CD4-positive, alpha-beta T cell (primary cell): ENCODE measurements around the gene PPIF. TPM values are rescaled to one million over a fixed set of nuclear protein-coding genes. Genes with fewer than 3 reads are reported as not detected.

Experiments used
- ATAC-seq: fragments of 200-7000 bp; cut with Tn5 transposase; one replicate; pipeline ENCODE4 v1.10.0; 2022; ENCODE audit warnings: mild to moderate bottlenecking; ENCODE audit not compliant: poor library complexity
- CTCF ChIA-PET: fragments of 350-600 bp; sonication (Branson Sonifier 250); formaldehyde crosslinking; loops from one replicate; lab custom pipeline; 2021; ENCODE audit warnings: antibody characterized with exemption, inconsistent platforms; lab: Charles Lee
- POLR2A ChIA-PET: fragments of 350-600 bp; sonication (Branson Sonifier 250); formaldehyde crosslinking; loops from one replicate; lab custom pipeline; 2021; ENCODE audit warnings: antibody characterized with exemption, inconsistent platforms; lab: Charles Lee
- DNase-seq, 14 experiments: peaks; one replicate each; pipeline ENCODE4 v3.0.0-alpha.2; 2013 to 2020; ENCODE audit warnings: mixed read lengths in 2 of 14
- H3K27ac ChIP-seq, 2 donors: one replicate each; pipeline versions ENCODE4 v1.5.1 to v1.7.0; 2013; ENCODE audit warnings: low read length in 2 of 2, low read depth in 1 of 2, mild to moderate bottlenecking in 1 of 2
- H3K27me3 ChIP-seq, 2 experiments: 1 replicate in 1 of 2; 2 replicates in 1 of 2; pipeline versions ENCODE4 v1.6.1 to v1.7.0; 2013; ENCODE audit warnings: low read length in 2 of 2, control low read depth in 1 of 2, mild to moderate bottlenecking in 1 of 2, moderate library complexity in 1 of 2; ENCODE audit not compliant: insufficient read depth in 2 of 2, control insufficient read depth in 1 of 2
- H3K36me3 ChIP-seq: one replicate; pipeline ENCODE4 v1.6.1; 2013; ENCODE audit warnings: low read length, control low read depth; ENCODE audit not compliant: insufficient read depth
- H3K4me1 ChIP-seq: one replicate; pipeline ENCODE4 v1.6.1; 2013; ENCODE audit warnings: low read length, control low read depth; ENCODE audit not compliant: insufficient read depth
- H3K4me3 ChIP-seq: one replicate; pipeline ENCODE4 v1.5.1; 2013; ENCODE audit warnings: mild to moderate bottlenecking, low read length, moderate library complexity
- H3K9me3 ChIP-seq, 2 experiments: 1 replicate in 1 of 2; 2 replicates in 1 of 2; pipeline versions ENCODE4 v1.6.1 to v1.7.0; 2013; ENCODE audit warnings: low read length in 2 of 2, mild to moderate bottlenecking in 2 of 2, control low read depth in 1 of 2, moderate library complexity in 1 of 2; ENCODE audit not compliant: control insufficient read depth in 1 of 2, insufficient read depth in 1 of 2
- H3K27ac Mint-ChIP-seq: one replicate; pipeline ENCODE4 v1.8.0; 2020; ENCODE audit warnings: mixed read lengths
- H3K27me3 Mint-ChIP-seq: one replicate; pipeline ENCODE4 v1.8.0; 2021; ENCODE audit warnings: mixed read lengths
- H3K36me3 Mint-ChIP-seq: one replicate; pipeline ENCODE4 v1.8.0; 2021; ENCODE audit warnings: low read depth, mixed read lengths
- H3K4me1 Mint-ChIP-seq: one replicate; pipeline ENCODE4 v1.8.0; 2021; ENCODE audit warnings: low read depth, mixed read lengths
- H3K4me3 Mint-ChIP-seq: one replicate; pipeline ENCODE4 v1.8.0; 2020; ENCODE audit warnings: mild to moderate bottlenecking, mixed read lengths
- H3K9me3 Mint-ChIP-seq: one replicate; pipeline ENCODE4 v1.8.0; 2020; ENCODE audit warnings: mixed read lengths
- intact Hi-C, 2 experiments: fragments of 100-400 bp; cut with DNase I in 1 of 2; cut with micrococcal nuclease in 1 of 2; formaldehyde crosslinking; loops; one replicate each; pipeline versions ENCODE4 v1.15.1 to v1.9.0; 2023 to 2025; cut with DNase I, micrococcal nuclease
- total RNA-seq, 174 experiments: library from RNA in 2 of 174; stranded (reverse) in 2 of 174; gene quantifications; one replicate each; pipeline ENCODE4 v1.2.3 and lab custom pipeline; 2021 to 2026
- TF ChIP-seq, protein P1 (sequence below): fragments of 200-600 bp; IDR thresholded peaks from one replicate; pipeline ENCODE4 v1.8.0; 2022; ENCODE audit warnings: antibody characterized with exemption, mild to moderate bottlenecking

The PPIF gene
- total RNA-seq, 2 experiments from 2014 or later: 42.4 to 42.7 TPM

DNA sequence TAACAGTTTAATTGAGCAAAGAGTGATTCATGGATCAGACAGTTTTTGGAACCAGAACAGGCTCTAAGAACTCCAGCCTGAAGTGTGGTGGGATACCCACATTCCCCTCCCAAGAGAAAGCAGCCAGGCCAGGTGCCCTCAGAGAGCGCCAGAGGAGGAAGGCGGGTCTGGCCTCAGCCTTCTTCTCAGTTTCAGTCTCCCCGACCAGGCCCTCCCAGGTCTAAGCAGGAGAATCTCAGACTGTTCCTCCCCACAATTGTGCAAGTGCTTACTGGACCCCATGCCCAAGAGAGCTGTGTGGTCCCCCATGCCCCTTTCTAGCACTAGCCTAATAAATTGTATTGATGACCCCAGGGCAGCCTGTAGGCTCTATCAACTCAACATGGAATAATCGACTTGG lies 25.6 kb downstream of the PPIF start:
- no peaks in the 10 kb centered on the region for H3K36me3 ChIP-seq
- ATAC-seq: no peak
- peak in 1 of 14 experiments; percentile 1 for DNase-seq
- H3K4me1 ChIP-seq: peaks cover 3% of the 10 kb centered on the region
- H3K9me3 ChIP-seq: no peaks in the 10 kb centered on the region
- CTCF ChIA-PET: no interaction called here
- peaks cover 3% of the 10 kb centered on the region for H3K9me3 Mint-ChIP-seq
- POLR2A ChIA-PET: no interaction called here
- TF ChIP-seq, protein P1, sequence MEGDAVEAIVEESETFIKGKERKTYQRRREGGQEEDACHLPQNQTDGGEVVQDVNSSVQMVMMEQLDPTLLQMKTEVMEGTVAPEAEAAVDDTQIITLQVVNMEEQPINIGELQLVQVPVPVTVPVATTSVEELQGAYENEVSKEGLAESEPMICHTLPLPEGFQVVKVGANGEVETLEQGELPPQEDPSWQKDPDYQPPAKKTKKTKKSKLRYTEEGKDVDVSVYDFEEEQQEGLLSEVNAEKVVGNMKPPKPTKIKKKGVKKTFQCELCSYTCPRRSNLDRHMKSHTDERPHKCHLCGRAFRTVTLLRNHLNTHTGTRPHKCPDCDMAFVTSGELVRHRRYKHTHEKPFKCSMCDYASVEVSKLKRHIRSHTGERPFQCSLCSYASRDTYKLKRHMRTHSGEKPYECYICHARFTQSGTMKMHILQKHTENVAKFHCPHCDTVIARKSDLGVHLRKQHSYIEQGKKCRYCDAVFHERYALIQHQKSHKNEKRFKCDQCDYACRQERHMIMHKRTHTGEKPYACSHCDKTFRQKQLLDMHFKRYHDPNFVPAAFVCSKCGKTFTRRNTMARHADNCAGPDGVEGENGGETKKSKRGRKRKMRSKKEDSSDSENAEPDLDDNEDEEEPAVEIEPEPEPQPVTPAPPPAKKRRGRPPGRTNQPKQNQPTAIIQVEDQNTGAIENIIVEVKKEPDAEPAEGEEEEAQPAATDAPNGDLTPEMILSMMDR: no peak
- H3K27me3 ChIP-seq: no peaks in the 10 kb centered on the region
- no peak overlapping the region for H3K4me3 ChIP-seq
- no peak overlapping the region for H3K27ac ChIP-seq
- intact Hi-C loops: no loop called here
- H3K27ac Mint-ChIP-seq: no peak overlapping the region
- no peak overlapping the region for H3K4me3 Mint-ChIP-seq
- no peaks in the 10 kb centered on the region for H3K36me3 Mint-ChIP-seq
- no peaks in the 10 kb centered on the region for H3K4me1 Mint-ChIP-seq
- H3K27me3 Mint-ChIP-seq: no peaks in the 10 kb centered on the region

DNA sequence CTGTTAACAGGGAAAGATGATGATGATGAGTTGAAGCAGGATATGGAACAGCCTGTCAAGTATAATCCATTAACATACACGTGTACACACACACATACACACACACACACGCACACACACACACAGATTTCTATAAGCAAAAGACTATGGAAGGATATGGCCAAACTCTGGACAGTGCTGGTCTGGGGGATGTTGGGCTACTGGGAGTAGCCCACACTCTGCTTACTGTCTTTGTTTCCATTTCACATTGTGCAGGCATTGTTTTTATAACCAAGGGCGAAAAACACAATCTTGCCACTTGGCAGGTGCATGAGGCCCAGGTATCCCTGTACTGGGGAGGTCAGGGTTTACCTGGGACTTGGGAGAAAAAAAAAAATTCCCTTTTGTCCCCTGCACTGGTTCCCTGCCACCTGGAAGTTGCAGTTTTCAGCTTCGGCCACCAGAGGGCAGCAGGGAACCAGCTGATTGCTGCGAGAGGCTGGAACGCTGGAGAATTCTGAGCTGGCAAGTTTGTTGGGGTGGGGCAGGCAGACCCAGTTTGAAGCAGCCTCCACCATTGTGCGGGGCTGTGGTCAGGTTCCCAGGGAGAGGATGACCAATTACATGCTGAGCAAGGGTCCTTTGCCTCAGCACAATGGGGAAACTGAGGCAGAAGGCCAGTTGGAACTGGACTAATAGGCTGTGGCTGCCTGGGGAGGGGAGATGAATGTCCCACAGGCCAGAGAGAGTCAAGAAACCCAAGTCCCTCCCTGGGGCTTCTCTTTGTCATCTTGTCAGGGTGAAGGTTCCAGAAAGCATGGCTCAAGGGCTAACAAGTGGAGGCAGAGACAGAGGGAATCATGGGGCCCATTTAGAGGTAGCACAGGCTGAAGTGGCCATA lies 27.3 kb downstream of the PPIF start:
- POLR2A ChIA-PET: interaction anchor here (1.3 kb wide), 1 partner anchor 28 kb away, joined by 4 read pairs; no protein-coding TSS in a partner anchor
- ATAC-seq: peak; percentile 71
- intact Hi-C loops: loop anchor here (1.0 to 2.0 kb wide), 3 partner anchors 93 to 113 kb away; no protein-coding TSS in a partner anchor

DNA sequence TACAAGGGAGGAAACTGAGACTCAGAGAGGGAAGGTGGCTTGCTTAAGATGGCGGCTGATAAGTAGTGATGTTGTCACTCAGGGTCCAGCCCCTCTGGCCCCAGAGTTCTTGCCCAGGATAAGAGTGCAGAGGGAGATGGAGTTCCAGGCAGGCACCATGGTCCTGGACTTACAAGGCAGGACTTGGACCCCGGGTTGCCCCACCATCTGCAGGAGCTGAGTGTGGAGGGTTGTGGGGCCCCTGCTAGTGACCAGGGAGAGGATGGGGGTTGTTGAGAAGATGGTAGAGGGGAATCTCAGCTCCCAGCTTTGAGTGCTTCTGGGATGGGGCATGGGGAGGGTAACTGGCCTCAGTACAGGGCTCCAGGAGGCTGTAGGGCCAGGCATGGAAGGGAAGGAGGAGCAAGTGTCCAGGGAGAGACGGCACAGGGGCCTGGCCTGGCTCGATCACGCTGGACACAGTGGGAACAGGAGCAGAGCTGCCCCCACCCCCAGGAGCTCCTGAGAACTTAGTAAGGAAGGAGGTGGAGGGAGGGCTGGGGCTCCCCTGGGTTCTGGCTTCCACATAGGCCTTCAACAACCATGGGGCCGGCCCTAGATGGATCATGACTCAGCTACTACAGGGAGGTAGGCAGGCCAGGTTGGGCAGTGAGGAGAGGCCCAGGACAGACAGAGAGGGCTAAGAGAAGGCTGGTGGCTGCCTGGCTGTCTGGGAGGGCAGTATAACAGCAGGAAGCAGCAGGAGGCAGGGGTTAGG lies 28.2 kb downstream of the PPIF start:
- peak in 2 of 14 experiments; percentile 9 to 16 for DNase-seq
- no peaks in the 10 kb centered on the region for H3K9me3 ChIP-seq
- Mint-ChIP-seq H3K36me3 (no peaks in the 10 kb centered on the region), H3K9me3 (peaks cover 3% of the 10 kb centered on the region), H3K27me3 (no peaks in the 10 kb centered on the region), H3K27ac (no peak overlapping the region), H3K4me1 (no peaks in the 10 kb centered on the region), H3K4me3 (no peak overlapping the region)
- no peaks in the 10 kb centered on the region for H3K27me3 ChIP-seq
- TF ChIP-seq, protein P1: no peak
- ChIA-PET CTCF (no interaction called here), POLR2A (interaction anchor here (1.3 kb wide), 1 partner anchor 29 kb away, joined by 4 read pairs; no protein-coding TSS in a partner anchor)
- no peaks in the 10 kb centered on the region for H3K36me3 ChIP-seq
- peaks cover 3% of the 10 kb centered on the region for H3K4me1 ChIP-seq
- no peak for ATAC-seq
- intact Hi-C loops: loop anchor here in 1 of 2 experiments (2.0 kb wide), 1 partner anchor 111 kb away; no protein-coding TSS in a partner anchor
- no peak overlapping the region for H3K4me3 ChIP-seq
- no peak overlapping the region for H3K27ac ChIP-seq

More for the DNA sequence above, 27.3 kb downstream of the PPIF start:
- Mint-ChIP-seq H3K27ac (no peak overlapping the region), H3K27me3 (no peaks in the 10 kb centered on the region), H3K4me1 (no peaks in the 10 kb centered on the region), H3K4me3 (no peak overlapping the region), H3K36me3 (no peaks in the 10 kb centered on the region), H3K9me3 (peaks cover 3% of the 10 kb centered on the region)
- Histone ChIP-seq H3K27me3 (no peaks in the 10 kb centered on the region), H3K9me3 (no peaks in the 10 kb centered on the region), H3K4me3 (no peak overlapping the region), H3K4me1 (peaks cover 3% of the 10 kb centered on the region), H3K36me3 (no peaks in the 10 kb centered on the region), H3K27ac (no peak overlapping the region)
- TF ChIP-seq, protein P1: peak; percentile 95
- CTCF ChIA-PET: interaction anchor here (0.7 to 1.5 kb wide), 16 partner anchors 9 to 115 kb away, joined by 3 to 11 read pairs (median 4); partner anchors contain the start of gene PPIF
- peak; percentile 57 to 83 (median 72) for DNase-seq
